K562 (cell line): ENCODE results near the gene ASIC1. TPM values are rescaled to one million over a fixed set of nuclear protein-coding genes. Genes with fewer than 3 reads are reported as not detected.

Experiments
- BHLHE40 ChIP-seq: IDR thresholded peaks from 2 replicates; pipeline ENCODE4 v1.6.1; 2011; ENCODE audit warnings: low read length, improper control_type of control experiment
- CCNT2 ChIP-seq: IDR thresholded peaks from 2 replicates; pipeline ENCODE4 v1.6.1; 2011; ENCODE audit warnings: borderline replicate concordance, low read depth, mild to moderate bottlenecking, moderate library complexity, mixed read lengths, low read length; ENCODE audit not compliant: insufficient read length; ENCODE audit errors: extremely low read depth
- CTBP1 ChIP-seq: fragments of 450-650 bp; IDR thresholded peaks from 2 replicates; pipeline ENCODE4 v1.6.1; 2016; ENCODE audit warnings: borderline replicate concordance
- CTCF ChIP-seq, 3 experiments: IDR thresholded peaks in 2 of 3; conservative IDR thresholded peaks in 1 of 3; 2 replicates each; pipeline ENCODE4 v1.5.1; 2011 to 2012; ENCODE audit warnings: low read length in 3 of 3, mild to moderate bottlenecking in 3 of 3, control low read depth in 2 of 3, improper control_type of control experiment in 1 of 3, inconsistent platforms in 1 of 3, low read depth in 1 of 3, mixed read lengths in 1 of 3, moderate library complexity in 1 of 3; ENCODE audit not compliant: insufficient read depth in 2 of 3
- JUND ChIP-seq, 2 experiments: IDR thresholded peaks; 2 replicates in 1 of 2; 3 replicates in 1 of 2; pipeline ENCODE4 v1.6.1; 2011; ENCODE audit warnings: borderline replicate concordance in 2 of 2, low read depth in 2 of 2, low read length in 2 of 2, improper control_type of control experiment in 1 of 2, missing biosample characterization in 1 of 2, missing genetic modification characterization in 1 of 2, missing genetic modification reagents in 1 of 2
- NR4A1 ChIP-seq, 2 experiments: fragments of 250-450 bp in 1 of 2; fragments of 450-650 bp in 1 of 2; sonication (Bioruptor Pico) in 1 of 2; IDR thresholded peaks; 2 replicates each; pipeline versions ENCODE4 v1.4.0 to v1.6.1; 2016 to 2020; ENCODE audit warnings: mild to moderate bottlenecking in 2 of 2, missing compliant biosample characterization in 1 of 2, missing genetic modification characterization in 1 of 2, moderate library complexity in 1 of 2
- PATZ1 ChIP-seq: fragments of 250-450 bp; sonication (Bioruptor Pico); IDR thresholded peaks from 2 replicates; pipeline ENCODE4 v1.5.0; 2020; ENCODE audit warnings: mild to moderate bottlenecking, borderline replicate concordance
- PTBP1 ChIP-seq: fragments of 200-400 bp; formaldehyde crosslinking; IDR thresholded peaks from 2 replicates; pipeline ENCODE4 v1.6.1; 2017; ENCODE audit warnings: low read depth, low read length
- RAD21 ChIP-seq, 2 experiments: fragments of 250-450 bp in 1 of 2; fragments of 450-650 bp in 1 of 2; sonication (Bioruptor Pico) in 1 of 2; formaldehyde crosslinking in 1 of 2; IDR thresholded peaks in 1 of 2; conservative IDR thresholded peaks in 1 of 2; 2 replicates each; pipeline versions ENCODE4 v1.4.0 to v1.8.0; 2020 to 2022; ENCODE audit warnings: mild to moderate bottlenecking in 2 of 2, moderate library complexity in 1 of 2
- RCOR1 ChIP-seq, 2 experiments: IDR thresholded peaks; 2 replicates each; pipeline ENCODE4 v1.6.1; 2012; ENCODE audit warnings: low read depth in 2 of 2, low read length in 2 of 2, borderline replicate concordance in 1 of 2, improper control_type of control experiment in 1 of 2
- SIRT6 ChIP-seq: IDR thresholded peaks from one replicate; pipeline ENCODE4 v1.6.1; 2012; ENCODE audit warnings: low read depth, mild to moderate bottlenecking, control low read depth, inconsistent platforms, low read length, moderate library complexity
- TFAP4 ChIP-seq: sonication (generic); formaldehyde crosslinking; IDR thresholded peaks from 2 replicates; pipeline ENCODE4 v1.8.0; 2022; ENCODE audit warnings: missing genetic modification reagents, mild to moderate bottlenecking, moderate library complexity, borderline replicate concordance
- U2AF2 ChIP-seq: fragments of 200-400 bp; formaldehyde crosslinking; optimal IDR thresholded peaks from 2 replicates; pipeline ENCODE3; 2017; ENCODE audit warnings: low read depth, mild to moderate bottlenecking, low read length
- YY1 ChIP-seq, 3 experiments: IDR thresholded peaks; 2 replicates each; pipeline ENCODE4 v1.6.1; 2011; ENCODE audit warnings: low read length in 2 of 3, mild to moderate bottlenecking in 2 of 3, moderate library complexity in 2 of 3, borderline replicate concordance in 1 of 3, control low read depth in 1 of 3, low read depth in 1 of 3; ENCODE audit not compliant: insufficient read depth in 3 of 3, insufficient replicate concordance in 2 of 3, control insufficient read depth in 1 of 3, insufficient read length in 1 of 3; ENCODE audit errors: extremely low read depth in 1 of 3
- ZKSCAN1 ChIP-seq: fragments of 150-350 bp; IDR thresholded peaks from 2 replicates; pipeline ENCODE4 v1.6.1; 2016; ENCODE audit warnings: low read depth, low read length
- ZNF277 ChIP-seq: fragments of 250-450 bp; sonication (Bioruptor Pico); IDR thresholded peaks from 2 replicates; pipeline ENCODE4 v1.8.0; 2022; ENCODE audit warnings: inconsistent platforms, mild to moderate bottlenecking, moderate library complexity, borderline replicate concordance
- ZNF445 ChIP-seq: fragments of 250-450 bp; sonication (Bioruptor Pico); IDR thresholded peaks from 2 replicates; pipeline ENCODE4 v1.4.0; 2020; ENCODE audit warnings: low read depth, mild to moderate bottlenecking, moderate library complexity
- polyA plus RNA-seq, 8 experiments: library from polyadenylated mRNA; depleted of rRNA in 4 of 8; stranded (reverse) in 5 of 8; unstranded in 3 of 8; fragments of >200 nt; fragmentation: Nextera tagmentation in 2 of 8; fragmentation: Illumina TruSeq in 1 of 8; extraction: Ambion mirVana in 2 of 8; extraction: Trizol in 1 of 8; gene quantifications; 2 replicates each; pipeline versions ENCODE4 v1.2.1 to v1.2.3, GENCODE V29; 2011 to 2014; ENCODE audit warnings: inconsistent platforms in 1 of 8, missing spikeins in 1 of 8
- total RNA-seq, 7 experiments: library from RNA; depleted of rRNA in 6 of 7; stranded (reverse); fragments of >200 nt in 6 of 7; fragmentation: Illumina TruSeq in 2 of 7; extraction: Trizol in 2 of 7; gene quantifications; 2 replicates each; pipeline versions ENCODE4 v1.2.1 to v1.2.3, GENCODE V29; 2011 to 2021; ENCODE audit warnings: low replicate concordance in 1 of 7

ASIC1 gene
- total and polyA plus RNA-seq, 9 of the 15 experiments (the other 6 are each of a cell fraction or from before 2014, with no cell fraction given) = 0.01 to 1.7 (median 0.45) TPM

- peak; percentile 90 to 95 (median 94) for TF ChIP-seq CTCF (IDR thresholded peaks at IDR 0.05 in 2 of 3, conservative IDR thresholded peaks at IDR 0.05 in 1 of 3; ENCODE audit: insufficient read depth in 2 of 3, low read depth in 1 of 3, low read length in 3 of 3)
- TF ChIP-seq ZNF445 (CRISPR knock-in tag) = no peak
- no peak for TF ChIP-seq SIRT6
- no peak for TF ChIP-seq CCNT2
- peak; percentile 14; the same call in 1 of the 2 replicates for TF ChIP-seq BHLHE40
- TF ChIP-seq RCOR1 (IDR thresholded peaks at IDR 0.05; ENCODE audit: borderline replicate concordance in 1 of 2, low read depth in 2 of 2, low read length in 2 of 2) = peak in 1 of 2 experiments; percentile 37; a peak in 1 of 4 replicates
- no peak for TF ChIP-seq ZKSCAN1
- peak in 1 of 3 experiments; percentile 27 for TF ChIP-seq YY1 (IDR thresholded peaks at IDR 0.05; ENCODE audit: borderline replicate concordance in 1 of 3, control insufficient read depth in 1 of 3, extremely low read depth in 1 of 3, insufficient read depth in 3 of 3, insufficient read length in 1 of 3, insufficient replicate concordance in 2 of 3, low read depth in 1 of 3, low read length in 2 of 3)
- TF ChIP-seq JUND (IDR thresholded peaks at IDR 0.05; ENCODE audit: borderline replicate concordance, low read depth, low read length) = peak; percentile 24; the same call in 1 of the 2 replicates
- no peak for TF ChIP-seq JUND (tag; IDR thresholded peaks at IDR 0.05; ENCODE audit: borderline replicate concordance, low read depth, low read length)
- TF ChIP-seq CTBP1 = peak; percentile 27; the same call in 1 of the 2 replicates
- TF ChIP-seq NR4A1 (CRISPR knock-in tag; IDR thresholded peaks at IDR 0.05) = no peak
- TF ChIP-seq NR4A1 (tag; IDR thresholded peaks at IDR 0.05) = no peak
- no peak for TF ChIP-seq PATZ1 (CRISPR knock-in tag)
- TF ChIP-seq RAD21 (CRISPR knock-in tag; conservative IDR thresholded peaks at IDR 0.05 in 1 of 2, IDR thresholded peaks at IDR 0.05 in 1 of 2) = peak; percentile 91 to 97
- no peak for TF ChIP-seq PTBP1
- no peak for TF ChIP-seq ZNF277 (CRISPR knock-in tag)
- no peak for TF ChIP-seq U2AF2
- TF ChIP-seq TFAP4 = peak; percentile 50; the same call in 1 of the 2 replicates
Measured at GRCh38 chr12:50074936-50075807, 17.8 kb downstream of the ASIC1 start (continued).
